CD8-positive, alpha-beta memory T cell (primary cell): ENCODE measurements around the gene PDE8B. TPM values are rescaled to one million over a fixed set of nuclear protein-coding genes. Genes with fewer than 3 reads are reported as not detected.

Experiments used
- CTCF ChIA-PET: fragments of 350-600 bp; sonication (Branson Sonifier 250); formaldehyde crosslinking; loops from one replicate; lab custom pipeline; 2021; ENCODE audit warnings: antibody characterized with exemption; lab: Charles Lee
- POLR2A ChIA-PET: fragments of 350-600 bp; sonication (Branson Sonifier 250); formaldehyde crosslinking; loops from one replicate; lab custom pipeline; 2021; ENCODE audit warnings: antibody characterized with exemption; lab: Charles Lee
- DNase-seq, 5 donors: peaks; one replicate each; pipeline versions ENCODE4 v3.0.0 to v3.0.0-alpha.2; 2020 to 2022; ENCODE audit warnings: mixed read lengths in 1 of 5
- H3K27ac ChIP-seq: one replicate; pipeline ENCODE4 v1.7.0; 2013; ENCODE audit warnings: low read depth, mild to moderate bottlenecking, low read length, moderate library complexity
- H3K27me3 ChIP-seq: 2 replicates; pipeline ENCODE4 v1.7.0; 2013; ENCODE audit warnings: low read length, mild to moderate bottlenecking; ENCODE audit not compliant: insufficient read depth, poor library complexity, severe bottlenecking
- H3K36me3 ChIP-seq: 2 replicates; pipeline ENCODE4 v1.7.0; 2013; ENCODE audit warnings: mild to moderate bottlenecking, low read length, moderate library complexity; ENCODE audit not compliant: insufficient read depth
- H3K4me1 ChIP-seq: 2 replicates; pipeline ENCODE4 v1.7.0; 2013; ENCODE audit warnings: mild to moderate bottlenecking, low read length, moderate library complexity; ENCODE audit not compliant: insufficient read depth
- H3K4me3 ChIP-seq: 2 replicates; pipeline ENCODE4 v1.7.0; 2013; ENCODE audit warnings: mild to moderate bottlenecking, low read length
- H3K9me3 ChIP-seq: 2 replicates; pipeline ENCODE4 v1.7.0; 2013; ENCODE audit warnings: mild to moderate bottlenecking, low read length
- H3K27ac Mint-ChIP-seq, 8 donors: one replicate each; pipeline ENCODE4 v1.8.0; 2020 to 2021; ENCODE audit warnings: mixed read lengths in 8 of 8, mild to moderate bottlenecking in 6 of 8, inconsistent platforms in 3 of 8, moderate library complexity in 3 of 8
- H3K27me3 Mint-ChIP-seq, 2 donors: one replicate each; pipeline ENCODE4 v1.8.0; 2020 to 2021; ENCODE audit warnings: mixed read lengths in 2 of 2, mild to moderate bottlenecking in 1 of 2, moderate library complexity in 1 of 2
- H3K36me3 Mint-ChIP-seq, 3 donors: one replicate each; pipeline ENCODE4 v1.8.0; 2020 to 2021; ENCODE audit warnings: mixed read lengths in 3 of 3, inconsistent platforms in 1 of 3, mild to moderate bottlenecking in 1 of 3
- H3K4me1 Mint-ChIP-seq, 3 donors: one replicate each; pipeline ENCODE4 v1.8.0; 2020 to 2021; ENCODE audit warnings: mixed read lengths in 3 of 3, inconsistent platforms in 1 of 3, mild to moderate bottlenecking in 1 of 3
- H3K4me3 Mint-ChIP-seq, 7 donors: one replicate each; pipeline ENCODE4 v1.8.0; 2020 to 2021; ENCODE audit warnings: mixed read lengths in 7 of 7, mild to moderate bottlenecking in 6 of 7, moderate library complexity in 4 of 7, inconsistent platforms in 2 of 7
- H3K9me3 Mint-ChIP-seq, 5 donors: one replicate each; pipeline ENCODE4 v1.8.0; 2020 to 2022; ENCODE audit warnings: mixed read lengths in 5 of 5, mild to moderate bottlenecking in 3 of 5, moderate library complexity in 2 of 5, inconsistent platforms in 1 of 5
- polyA plus RNA-seq: library from polyadenylated mRNA; unstranded; fragments of 300-500 nt; fragmentation: Illumina TruSeq; gene quantifications from one replicate; pipeline ENCODE4 v1.2.3, GENCODE V29; 2021
- total RNA-seq, 2 experiments: library from RNA; stranded (reverse); gene quantifications; one replicate each; pipeline ENCODE4 v1.2.3, GENCODE V29; 2021

The PDE8B gene
- total and polyA plus RNA-seq, 3 experiments from 2014 or later: 0.07 TPM; not detected in 2

DNA sequence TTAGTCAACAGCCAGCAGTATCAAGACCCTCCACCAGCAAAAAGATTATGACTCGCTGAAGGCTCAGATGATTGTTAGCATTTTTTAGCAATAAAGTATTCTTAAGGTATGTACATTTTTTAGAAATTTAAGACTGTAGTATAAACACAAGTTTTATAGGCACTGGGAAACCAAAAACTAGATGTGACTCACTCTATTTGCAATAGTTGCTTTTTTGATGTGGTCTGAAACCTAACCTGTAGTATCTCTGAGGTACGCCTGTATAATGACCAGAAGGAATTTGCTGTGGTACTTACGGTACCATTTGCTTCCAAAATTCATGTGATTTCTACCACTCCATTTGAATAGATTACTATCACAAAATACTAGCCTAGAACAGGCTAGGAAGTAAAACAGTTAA is 220.8 kb downstream of the PDE8B start:
- Mint-ChIP-seq H3K36me3 (peaks cover 18 to 71% (median 26%) of the 10 kb centered on the region in 3 donors), H3K4me1 (no peaks in the 10 kb centered on the region), H3K4me3 (no peak overlapping the region), H3K27ac (no peak overlapping the region), H3K27me3 (no peaks in the 10 kb centered on the region), H3K9me3 (no peaks in the 10 kb centered on the region)
- H3K36me3 ChIP-seq: peaks cover 3% of the 10 kb centered on the region
- no peak overlapping the region for H3K4me3 ChIP-seq
- H3K27ac ChIP-seq: no peak overlapping the region
- H3K4me1 ChIP-seq: no peaks in the 10 kb centered on the region
- H3K27me3 ChIP-seq: no peaks in the 10 kb centered on the region
- H3K9me3 ChIP-seq: no peaks in the 10 kb centered on the region
- no peak for DNase-seq
- ChIA-PET CTCF (no interaction called here), POLR2A (no interaction called here)

DNA sequence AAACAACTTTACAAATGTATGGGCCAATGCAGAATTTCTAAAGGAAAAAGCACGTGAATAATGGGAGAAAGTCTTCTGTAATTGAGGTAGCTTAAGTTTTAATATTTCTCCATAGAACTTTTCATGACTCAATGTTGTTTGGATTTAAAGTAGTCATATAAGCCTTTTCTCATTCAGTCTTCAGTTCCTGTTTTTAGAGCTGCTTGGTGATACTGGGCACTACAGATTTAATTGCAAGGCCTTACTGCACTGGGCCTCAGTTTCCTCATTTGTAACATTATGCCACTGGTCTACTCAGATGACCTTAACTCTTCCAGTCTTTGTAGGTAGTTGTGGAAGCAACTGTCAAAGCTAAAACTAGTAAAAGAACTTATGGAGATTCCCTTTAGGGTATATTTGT is 221.2 kb downstream of the PDE8B start:
- peaks cover 3% of the 10 kb centered on the region for H3K36me3 ChIP-seq
- CTCF ChIA-PET: no interaction called here
- Mint-ChIP-seq H3K27me3 (no peaks in the 10 kb centered on the region), H3K4me3 (no peak overlapping the region), H3K27ac (no peak overlapping the region), H3K36me3 (peaks cover 18 to 72% (median 30%) of the 10 kb centered on the region in 3 donors), H3K4me1 (no peaks in the 10 kb centered on the region), H3K9me3 (no peaks in the 10 kb centered on the region)
- POLR2A ChIA-PET: no interaction called here
- H3K27me3 ChIP-seq: no peaks in the 10 kb centered on the region
- H3K4me3 ChIP-seq: no peak overlapping the region
- no peaks in the 10 kb centered on the region for H3K9me3 ChIP-seq
- H3K27ac ChIP-seq: no peak overlapping the region
- H3K4me1 ChIP-seq: no peaks in the 10 kb centered on the region
- no peak for DNase-seq

DNA sequence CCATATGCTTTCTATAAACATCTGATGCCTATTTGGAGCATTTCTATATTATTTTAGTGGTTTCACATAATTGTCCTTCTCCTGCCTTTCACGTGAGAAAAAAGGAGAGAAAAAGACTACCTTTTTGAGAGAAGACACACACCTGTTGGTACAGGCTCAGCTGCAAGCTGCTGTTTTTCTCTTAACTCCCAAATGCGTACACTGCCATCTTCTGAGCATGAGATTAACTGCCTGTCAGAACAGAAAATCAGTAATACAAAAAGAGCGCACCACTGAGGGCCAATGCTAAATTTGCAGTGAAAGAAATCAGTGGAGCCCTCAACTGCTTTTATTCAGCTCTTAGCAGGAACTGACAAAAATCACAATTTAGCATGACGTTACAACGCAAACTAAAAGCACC is 226.7 kb downstream of the PDE8B start:
- DNase-seq: no peak
- no peak overlapping the region for H3K27ac Mint-ChIP-seq
- no peaks in the 10 kb centered on the region for H3K9me3 Mint-ChIP-seq
- no peaks in the 10 kb centered on the region for H3K4me1 Mint-ChIP-seq
- no peak overlapping the region for H3K4me3 Mint-ChIP-seq
- peaks cover 3% of the 10 kb centered on the region for H3K36me3 ChIP-seq
- no peaks in the 10 kb centered on the region for H3K27me3 ChIP-seq
- POLR2A ChIA-PET: no interaction called here
- CTCF ChIA-PET: no interaction called here
- no peaks in the 10 kb centered on the region for H3K4me1 ChIP-seq
- no peak overlapping the region for H3K27ac ChIP-seq
- peaks cover 11 to 81% (median 36%) of the 10 kb centered on the region in 3 donors for H3K36me3 Mint-ChIP-seq
- H3K4me3 ChIP-seq: no peak overlapping the region
- H3K27me3 Mint-ChIP-seq: no peaks in the 10 kb centered on the region
- H3K9me3 ChIP-seq: no peaks in the 10 kb centered on the region

DNA sequence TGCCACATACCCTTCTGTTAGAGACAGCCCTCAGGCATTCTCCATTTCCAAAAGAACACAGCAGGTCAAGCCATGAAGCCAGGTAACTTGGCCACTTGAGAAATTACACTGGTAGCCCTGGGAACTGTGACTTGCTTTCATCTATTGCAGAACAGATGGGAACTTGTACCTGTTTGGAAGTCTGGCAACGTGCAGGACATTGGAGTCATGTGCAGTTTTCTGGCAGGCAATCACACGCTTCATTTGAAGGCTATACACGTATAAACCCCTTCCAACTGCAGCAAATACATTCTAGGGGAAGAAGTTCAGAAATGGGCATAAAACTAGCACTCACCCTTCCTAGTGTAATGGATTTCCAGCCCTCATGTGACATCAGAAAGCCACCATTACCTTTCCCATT is 227.6 kb downstream of the PDE8B start:
- no peaks in the 10 kb centered on the region for H3K4me1 Mint-ChIP-seq
- H3K4me3 ChIP-seq: no peak overlapping the region
- H3K27ac ChIP-seq: no peak overlapping the region
- POLR2A ChIA-PET: no interaction called here
- no peaks in the 10 kb centered on the region for H3K9me3 Mint-ChIP-seq
- no peak overlapping the region for H3K27ac Mint-ChIP-seq
- CTCF ChIA-PET: no interaction called here
- H3K4me1 ChIP-seq: no peaks in the 10 kb centered on the region
- no peaks in the 10 kb centered on the region for H3K27me3 Mint-ChIP-seq
- no peaks in the 10 kb centered on the region for H3K9me3 ChIP-seq
- H3K4me3 Mint-ChIP-seq: no peak overlapping the region
- no peaks in the 10 kb centered on the region for H3K27me3 ChIP-seq
- DNase-seq: no peak
- peaks cover 3% of the 10 kb centered on the region for H3K36me3 ChIP-seq
- peaks cover 11 to 74% (median 33%) of the 10 kb centered on the region in 3 donors for H3K36me3 Mint-ChIP-seq

DNA sequence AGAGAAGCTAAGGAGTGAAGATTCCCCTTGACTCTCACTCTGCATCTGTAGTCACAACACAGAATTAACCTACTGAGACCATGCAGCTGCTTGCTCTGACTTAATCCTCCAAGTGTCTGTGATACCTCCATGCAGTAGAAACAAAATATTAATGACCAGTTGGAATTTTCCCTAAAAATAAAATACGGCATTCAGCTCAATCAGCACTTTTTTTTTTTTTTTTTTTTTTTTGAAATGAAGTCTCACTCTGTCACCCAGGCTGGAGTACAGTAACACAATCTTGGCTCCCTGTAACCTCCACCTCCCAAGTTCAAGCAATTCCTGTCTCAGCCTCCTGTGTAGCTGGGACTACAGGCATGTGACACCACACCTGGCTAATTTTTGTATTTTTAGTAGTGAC is 233.2 kb downstream of the PDE8B start:
- DNase-seq: no peak
- no peak overlapping the region for H3K4me3 Mint-ChIP-seq
- Histone ChIP-seq H3K4me1 (no peaks in the 10 kb centered on the region), H3K36me3 (no peaks in the 10 kb centered on the region), H3K9me3 (no peaks in the 10 kb centered on the region), H3K27me3 (no peaks in the 10 kb centered on the region), H3K27ac (no peak overlapping the region), H3K4me3 (no peak overlapping the region)
- peaks cover 27 to 73% (median 39%) of the 10 kb centered on the region in 3 donors for H3K36me3 Mint-ChIP-seq
- no peaks in the 10 kb centered on the region for H3K9me3 Mint-ChIP-seq
- CTCF ChIA-PET: interaction anchor here (0.7 to 1.5 kb wide), 2 partner anchors 48 to 1384 kb away, joined by 3 to 4 read pairs; partner anchors contain the start of gene WDR41
- no peaks in the 10 kb centered on the region for H3K4me1 Mint-ChIP-seq
- no peaks in the 10 kb centered on the region for H3K27me3 Mint-ChIP-seq
- no peak overlapping the region for H3K27ac Mint-ChIP-seq
- POLR2A ChIA-PET: no interaction called here

DNA sequence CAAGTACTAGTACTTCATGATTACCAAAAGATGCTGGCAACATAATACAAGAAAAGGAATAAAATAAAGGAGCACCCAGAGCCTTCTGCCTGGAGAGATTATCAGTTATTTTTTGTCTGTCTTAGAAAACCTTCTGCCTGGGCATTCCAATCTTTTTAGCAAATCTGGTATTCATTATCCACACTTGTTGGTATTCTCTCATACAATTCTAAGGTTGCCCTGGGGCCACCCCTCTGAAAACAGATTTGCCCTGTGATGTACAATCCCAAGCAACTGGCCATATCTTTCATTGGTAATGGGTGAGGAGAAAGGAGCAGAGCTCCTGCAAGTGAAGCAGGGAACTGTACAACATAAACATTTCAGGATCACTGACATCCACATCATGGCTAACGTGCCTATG is 233.9 kb downstream of the PDE8B start:
- Histone ChIP-seq H3K36me3 (no peaks in the 10 kb centered on the region), H3K9me3 (no peaks in the 10 kb centered on the region), H3K4me1 (no peaks in the 10 kb centered on the region), H3K27ac (no peak overlapping the region), H3K4me3 (no peak overlapping the region), H3K27me3 (no peaks in the 10 kb centered on the region)
- H3K4me1 Mint-ChIP-seq: no peaks in the 10 kb centered on the region
- H3K36me3 Mint-ChIP-seq: peaks cover 32 to 74% (median 42%) of the 10 kb centered on the region in 3 donors
- no peaks in the 10 kb centered on the region for H3K27me3 Mint-ChIP-seq
- no peak overlapping the region for H3K27ac Mint-ChIP-seq
- CTCF ChIA-PET: interaction anchor here (1.5 kb wide), 1 partner anchor 48 kb away, joined by 4 read pairs; the partner anchor contains the start of gene WDR41
- POLR2A ChIA-PET: no interaction called here
- H3K4me3 Mint-ChIP-seq: no peak overlapping the region
- H3K9me3 Mint-ChIP-seq: no peaks in the 10 kb centered on the region
- no peak for DNase-seq

DNA sequence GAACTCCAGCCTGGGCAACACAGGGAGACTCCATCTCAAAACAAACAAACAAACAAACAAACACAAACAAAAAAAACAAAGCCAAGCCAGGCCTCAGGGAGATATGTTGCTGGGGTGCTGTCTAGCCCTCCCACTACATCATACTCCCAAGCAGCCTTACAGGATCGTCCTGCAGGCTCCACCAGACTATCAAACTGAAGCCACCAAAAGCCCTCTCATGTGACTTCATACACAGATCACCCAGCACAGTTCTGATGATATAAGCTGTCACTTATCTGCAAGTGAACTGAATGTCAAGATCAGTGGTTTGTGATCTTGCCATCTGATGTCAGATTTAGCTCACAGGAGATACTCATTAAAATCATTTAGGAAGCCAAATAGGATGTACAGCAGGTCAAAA is 238.4 kb downstream of the PDE8B start:
- H3K36me3 ChIP-seq: no peaks in the 10 kb centered on the region
- DNase-seq: no peak
- POLR2A ChIA-PET: no interaction called here
- H3K4me3 ChIP-seq: no peak overlapping the region
- no peaks in the 10 kb centered on the region for H3K27me3 Mint-ChIP-seq
- H3K9me3 ChIP-seq: no peaks in the 10 kb centered on the region
- CTCF ChIA-PET: no interaction called here
- no peak overlapping the region for H3K27ac ChIP-seq
- no peak overlapping the region for H3K4me3 Mint-ChIP-seq
- no peaks in the 10 kb centered on the region for H3K4me1 Mint-ChIP-seq
- no peaks in the 10 kb centered on the region for H3K4me1 ChIP-seq
- H3K9me3 Mint-ChIP-seq: no peaks in the 10 kb centered on the region
- no peak overlapping the region for H3K27ac Mint-ChIP-seq
- no peaks in the 10 kb centered on the region for H3K27me3 ChIP-seq
- peaks cover 41 to 79% (median 44%) of the 10 kb centered on the region in 3 donors for H3K36me3 Mint-ChIP-seq

DNA sequence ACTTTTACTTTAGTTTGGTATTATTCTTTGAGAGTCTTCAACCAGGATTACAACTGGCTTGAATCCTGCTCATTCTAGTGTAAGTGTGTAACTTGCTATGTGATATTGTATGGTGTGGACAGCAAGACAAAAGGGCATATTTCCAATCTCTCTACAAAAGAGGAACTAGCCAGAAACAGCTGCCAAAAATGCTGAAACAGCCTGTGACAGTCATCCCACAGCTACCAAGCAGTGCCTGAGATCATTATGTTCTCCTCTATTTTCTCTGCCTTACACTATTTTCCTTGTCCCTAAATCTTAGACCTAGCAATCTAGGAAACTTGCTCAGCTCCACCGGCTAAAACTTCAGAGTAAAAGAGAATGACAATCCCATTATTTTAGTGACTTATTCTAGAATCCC is 238.8 kb downstream of the PDE8B start:
- Histone ChIP-seq H3K9me3 (no peaks in the 10 kb centered on the region), H3K36me3 (no peaks in the 10 kb centered on the region), H3K4me3 (no peak overlapping the region), H3K27me3 (no peaks in the 10 kb centered on the region), H3K4me1 (no peaks in the 10 kb centered on the region), H3K27ac (no peak overlapping the region)
- H3K36me3 Mint-ChIP-seq: peaks cover 39 to 79% (median 44%) of the 10 kb centered on the region in 3 donors
- H3K27ac Mint-ChIP-seq: no peak overlapping the region
- no peaks in the 10 kb centered on the region for H3K27me3 Mint-ChIP-seq
- ChIA-PET CTCF (no interaction called here), POLR2A (no interaction called here)
- H3K9me3 Mint-ChIP-seq: no peaks in the 10 kb centered on the region
- no peak overlapping the region for H3K4me3 Mint-ChIP-seq
- no peak for DNase-seq
- H3K4me1 Mint-ChIP-seq: no peaks in the 10 kb centered on the region

DNA sequence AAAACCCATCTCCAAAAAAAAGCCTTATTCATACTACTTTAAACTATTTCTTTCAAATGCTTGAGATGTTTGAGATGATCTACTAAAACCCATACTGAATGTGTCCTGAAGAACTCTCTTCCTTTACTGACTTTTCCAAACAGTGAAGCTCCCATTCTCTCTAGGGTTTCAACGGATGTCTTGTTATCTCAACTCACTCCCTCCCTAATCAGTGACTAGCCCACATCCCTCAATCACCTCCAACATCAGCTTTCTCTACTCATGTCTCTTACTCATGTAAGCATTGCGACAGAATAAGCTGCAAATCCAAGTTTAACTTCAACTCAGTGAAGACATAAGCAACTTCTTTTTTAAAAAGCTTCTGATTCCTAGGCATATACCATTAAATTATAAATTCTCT is 239.5 kb downstream of the PDE8B start:
- Mint-ChIP-seq H3K27ac (peak overlapping the region in 2 of 8 donors; percentile 16 to 69), H3K36me3 (peaks cover 36 to 77% (median 46%) of the 10 kb centered on the region in 3 donors), H3K4me3 (no peak overlapping the region), H3K27me3 (no peaks in the 10 kb centered on the region), H3K9me3 (no peaks in the 10 kb centered on the region), H3K4me1 (no peaks in the 10 kb centered on the region)
- CTCF ChIA-PET: no interaction called here
- Histone ChIP-seq H3K4me1 (no peaks in the 10 kb centered on the region), H3K4me3 (no peak overlapping the region), H3K27ac (no peak overlapping the region), H3K36me3 (no peaks in the 10 kb centered on the region), H3K27me3 (no peaks in the 10 kb centered on the region), H3K9me3 (no peaks in the 10 kb centered on the region)
- POLR2A ChIA-PET: no interaction called here
- DNase-seq: no peak
